Muscle of arm (tissue), 12 donors: ENCODE measurements around the gene EMX2. TPM values are rescaled to one million over a fixed set of nuclear protein-coding genes. Genes with fewer than 3 reads are reported as not detected.

ENCODE experiments used
- DNase-seq: peaks from one replicate; pipeline ENCODE4 v3.0.0-alpha.2; 2013
- polyA plus RNA-seq, 12 donors: library from polyadenylated mRNA; unstranded; fragments of 120-200 nt; gene quantifications; one replicate each; pipeline ENCODE4 v1.2.1, GENCODE V29; 2013; ENCODE audit not compliant: insufficient read length in 12 of 12

EMX2 gene
- polyA plus RNA-seq, 12 donors, result 3.9 to 24.1 (median 12.3) TPM; not detected in 1

DNA sequence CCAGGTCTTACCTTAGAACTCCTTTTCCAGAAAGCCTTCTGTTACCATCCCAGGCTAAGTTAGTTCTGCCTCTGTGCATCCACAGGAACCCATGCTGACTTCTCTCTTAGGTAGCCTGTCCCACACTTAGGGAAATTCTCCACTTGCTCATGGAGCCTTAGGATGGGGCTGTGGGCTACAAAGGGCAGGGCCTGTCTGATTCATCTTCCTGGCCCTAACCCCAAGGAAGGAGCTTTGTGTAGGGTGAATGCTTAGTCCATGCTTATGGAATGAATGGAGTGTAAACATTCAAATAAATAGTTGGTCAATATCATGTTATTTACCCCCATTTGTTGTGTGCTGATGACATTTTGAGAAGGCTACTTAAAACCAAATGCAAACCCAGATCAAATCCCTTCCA lies 54.7 kb downstream of the EMX2 start:
- no peak for DNase-seq

Other genes starting within 250 kb of the EMX2 start
- 10 to 100 TPM in 11 of 12 donors, not detected in 1; 11.6 to 24.2 (median 16.6) TPM for gene PDZD8, start 167.3 kb upstream of the EMX2 start, polyA plus RNA-seq